Placental pericyte (primary cell): Measurements from ENCODE around the gene ITPRIP. TPM values are rescaled to one million over a fixed set of nuclear protein-coding genes. Genes with fewer than 3 reads are reported as not detected.

ENCODE experiments used
- small RNA-seq: library from RNA; depleted of rRNA; stranded (forward); fragments of <200 nt; gene quantifications from one replicate; pipeline ENCODE3, GENCODE V24; 2012; ENCODE audit warnings: low replicate concordance
- total RNA-seq: library from RNA; depleted of rRNA; stranded (reverse); fragments of >200 nt; gene quantifications from 2 replicates; pipeline ENCODE4 v1.2.3, GENCODE V29; 2012

Gene ITPRIP, protein sequence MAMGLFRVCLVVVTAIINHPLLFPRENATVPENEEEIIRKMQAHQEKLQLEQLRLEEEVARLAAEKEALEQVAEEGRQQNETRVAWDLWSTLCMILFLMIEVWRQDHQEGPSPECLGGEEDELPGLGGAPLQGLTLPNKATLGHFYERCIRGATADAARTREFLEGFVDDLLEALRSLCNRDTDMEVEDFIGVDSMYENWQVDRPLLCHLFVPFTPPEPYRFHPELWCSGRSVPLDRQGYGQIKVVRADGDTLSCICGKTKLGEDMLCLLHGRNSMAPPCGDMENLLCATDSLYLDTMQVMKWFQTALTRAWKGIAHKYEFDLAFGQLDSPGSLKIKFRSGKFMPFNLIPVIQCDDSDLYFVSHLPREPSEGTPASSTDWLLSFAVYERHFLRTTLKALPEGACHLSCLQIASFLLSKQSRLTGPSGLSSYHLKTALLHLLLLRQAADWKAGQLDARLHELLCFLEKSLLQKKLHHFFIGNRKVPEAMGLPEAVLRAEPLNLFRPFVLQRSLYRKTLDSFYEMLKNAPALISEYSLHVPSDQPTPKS
- 20.8 and 45.2 TPM in 2 replicates for total RNA-seq

GRCh38 chr10:104337985-104338735, at the start of gene ITPRIP:
Gene ITPRIP (minus strand): TSS chr10:104338465. CDS start chr10:104316051, 22,414 bp downstream.

GRCh38 chr10:104353325-104354048, 15.2 kb upstream of the ITPRIP start, which contains the start of gene CFAP58:
Gene CFAP58 (plus strand): TSS chr10:104353833. CDS start chr10:104353898, 65 bp downstream.

DNA sequence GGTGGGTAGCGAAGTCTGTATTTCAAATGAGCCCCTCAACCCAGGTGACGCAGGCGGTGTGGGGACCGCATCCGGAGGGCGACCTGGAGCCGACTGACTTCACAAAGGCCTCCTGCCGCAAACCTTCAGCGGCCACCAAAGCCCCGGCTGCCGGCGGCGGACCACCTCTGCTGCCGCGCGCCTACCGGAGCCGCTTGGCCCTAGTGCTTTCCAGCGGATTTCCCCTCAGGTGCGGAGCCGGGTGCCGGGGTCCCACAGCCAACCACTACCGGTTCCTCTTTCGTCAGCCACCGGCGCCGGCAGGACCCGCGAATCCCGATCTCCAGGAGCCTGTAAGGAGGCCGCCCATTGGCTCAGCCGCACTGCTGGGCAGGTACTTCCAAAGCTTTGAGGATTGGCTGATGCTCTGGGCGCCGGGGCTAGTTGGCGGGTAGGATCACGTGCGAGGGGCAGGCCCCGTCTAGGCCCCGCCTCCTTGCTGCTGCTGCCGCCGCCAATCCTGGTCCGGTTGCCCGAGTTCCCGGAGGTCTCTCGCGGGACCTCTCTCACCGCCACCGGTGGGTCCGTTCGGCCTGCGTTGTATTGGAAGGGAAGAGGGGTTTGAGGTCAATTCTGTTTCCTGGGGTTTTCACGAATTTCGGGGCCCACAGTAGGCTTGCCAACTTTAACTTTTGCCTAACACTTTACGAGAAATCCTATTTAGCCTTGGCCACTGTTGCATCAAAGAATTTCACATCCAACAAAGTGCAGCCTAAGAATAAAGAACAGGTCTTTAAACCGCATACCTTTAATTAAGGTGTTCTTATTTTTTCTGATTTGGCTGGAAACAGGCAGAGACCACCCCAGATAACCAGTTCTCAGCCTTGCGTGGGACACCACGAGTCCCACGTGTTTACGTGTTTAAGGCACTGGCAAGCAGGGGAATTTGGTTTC, 69.3 kb downstream of the ITPRIP start, which contains the start of gene GSTO2:
Gene GSTO2 (plus strand): TSS at position 472 of the 933 bp plus-strand sequence. CDS start 5,732 bp downstream, outside the sequence.

Small RNA genes lying within 50 kb of the gene (small RNA-seq; reads per million reads assigned to genes)
- gene MIR4482: not detected

Other genes starting within 250 kb of the ITPRIP start
- gene SFR1, start 216.3 kb downstream of the ITPRIP start, total RNA-seq: 5.9 and 15.3 TPM in 2 replicates
- 0.22 TPM in 1 of 2 replicates, not detected in the other for gene CFAP43, start 106.1 kb downstream of the ITPRIP start, total RNA-seq
- gene GSTO1, start 83.6 kb downstream of the ITPRIP start, total RNA-seq: 224 and 299 TPM in 2 replicates
- gene GSTO2, start 69.3 kb downstream of the ITPRIP start, total RNA-seq: 0.22 and 1.9 TPM in 2 replicates
- 0.29 and 0.44 TPM in 2 replicates for gene CFAP58, start 15.4 kb upstream of the ITPRIP start, total RNA-seq